ENCODE data around the gene PRSS22.

Gene PRSS22

DNA sequence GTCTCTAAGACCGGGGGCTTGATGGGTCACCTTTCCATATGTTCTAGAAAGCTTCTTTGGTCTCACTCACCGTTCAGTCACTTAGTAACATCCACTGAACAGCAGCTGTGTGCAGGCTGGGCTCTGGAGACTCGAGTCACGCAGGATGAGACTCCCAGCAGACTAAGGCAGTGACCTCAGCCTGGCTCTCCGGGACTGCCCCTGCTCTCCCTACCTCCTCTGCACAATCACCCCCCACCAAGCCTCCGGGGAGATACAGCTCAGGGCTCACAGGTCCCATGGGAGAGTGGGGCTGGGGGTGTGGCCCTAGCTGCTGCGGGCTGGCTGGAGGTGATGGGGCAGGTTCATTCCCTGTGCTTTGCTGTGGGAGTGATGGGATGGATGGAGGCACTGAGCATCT lies 39.1 kb upstream of the PRSS22 start:
- H3K9me3 ChIP-seq (ENCODE audit: insufficient read depth, low read depth, low read length), result no peaks in the 10 kb centered on the region
- no peak overlapping the region for H3K9ac ChIP-seq (ENCODE audit: low read depth, low read length)

DNA sequence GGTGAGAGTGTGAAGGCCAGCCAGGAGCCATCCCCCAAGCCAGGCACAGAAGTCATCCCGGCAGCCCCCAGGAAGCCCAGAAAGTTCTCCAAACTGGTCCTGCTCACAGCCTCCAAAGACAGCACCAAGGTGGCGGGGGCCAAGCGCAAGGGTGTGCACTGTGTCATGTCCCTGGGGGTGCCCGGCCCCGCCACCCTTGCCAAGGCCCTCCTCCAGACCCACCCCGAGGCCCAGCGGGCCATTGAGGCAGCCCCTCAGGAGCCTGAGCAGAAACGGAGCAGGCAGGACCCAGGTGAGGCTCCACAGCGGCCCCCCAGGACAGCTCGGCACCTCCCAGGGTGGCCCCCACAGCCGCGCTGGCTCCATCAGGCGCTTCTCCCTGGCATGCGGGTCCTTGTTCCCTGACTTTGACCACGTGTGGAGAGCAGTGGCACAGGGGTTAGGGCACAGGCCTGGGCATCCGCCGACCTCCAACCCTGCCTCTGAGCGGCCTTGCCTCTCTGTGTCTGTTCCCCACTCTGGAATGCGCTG lies 38.6 kb upstream of the PRSS22 start:
- Histone ChIP-seq H3K9ac (ENCODE audit: low read depth, low read length) (no peak overlapping the region), H3K27ac (ENCODE audit: low read length) (no peak overlapping the region), H3K27me3 (ENCODE audit: insufficient read depth, low read length) (no peaks in the 10 kb centered on the region), H3K9me3 (ENCODE audit: insufficient read depth, low read depth, low read length) (no peaks in the 10 kb centered on the region), H3K4me1 (ENCODE audit: insufficient read depth, low read length) (no peaks in the 10 kb centered on the region), H3K4me3 (ENCODE audit: low read length) (no peak overlapping the region), H3K36me3 (ENCODE audit: insufficient read depth, low read depth, low read length) (no peaks in the 10 kb centered on the region)

More for the DNA sequence above, 39.1 kb upstream of the PRSS22 start:
- Histone ChIP-seq H3K4me3 (ENCODE audit: low read length) (no peak overlapping the region), H3K4me1 (ENCODE audit: insufficient read depth, low read length) (no peaks in the 10 kb centered on the region), H3K27ac (ENCODE audit: low read length) (no peak overlapping the region), H3K27me3 (ENCODE audit: insufficient read depth, low read length) (no peaks in the 10 kb centered on the region), H3K36me3 (ENCODE audit: insufficient read depth, low read depth, low read length) (no peaks in the 10 kb centered on the region)

DNA sequence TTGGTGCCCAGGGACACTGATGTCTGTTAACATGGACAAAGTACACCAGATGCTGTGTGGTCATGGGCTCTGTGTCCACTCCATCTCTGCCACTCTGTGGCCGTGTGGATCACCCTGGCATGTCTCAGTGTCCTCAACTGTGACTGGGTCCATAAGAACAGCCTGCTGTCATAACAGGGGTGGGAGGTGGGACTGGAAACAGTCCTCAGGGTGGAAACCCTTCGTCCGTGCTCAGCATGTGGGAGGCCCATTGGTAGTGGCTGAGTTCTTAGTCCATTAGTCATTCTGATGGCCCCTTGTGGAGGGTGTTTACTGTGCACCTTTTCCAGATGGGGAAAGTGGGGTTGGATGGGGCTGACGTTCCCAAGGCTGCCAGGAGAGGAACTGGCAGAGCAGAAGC lies 37.8 kb upstream of the PRSS22 start:
- Histone ChIP-seq H3K4me3 (ENCODE audit: low read length) (no peak overlapping the region), H3K9ac (ENCODE audit: low read depth, low read length) (no peak overlapping the region), H3K27ac (ENCODE audit: low read length) (no peak overlapping the region), H3K36me3 (ENCODE audit: insufficient read depth, low read depth, low read length) (no peaks in the 10 kb centered on the region), H3K4me1 (ENCODE audit: insufficient read depth, low read length) (no peaks in the 10 kb centered on the region), H3K9me3 (ENCODE audit: insufficient read depth, low read depth, low read length) (no peaks in the 10 kb centered on the region), H3K27me3 (ENCODE audit: insufficient read depth, low read length) (no peaks in the 10 kb centered on the region)

DNA sequence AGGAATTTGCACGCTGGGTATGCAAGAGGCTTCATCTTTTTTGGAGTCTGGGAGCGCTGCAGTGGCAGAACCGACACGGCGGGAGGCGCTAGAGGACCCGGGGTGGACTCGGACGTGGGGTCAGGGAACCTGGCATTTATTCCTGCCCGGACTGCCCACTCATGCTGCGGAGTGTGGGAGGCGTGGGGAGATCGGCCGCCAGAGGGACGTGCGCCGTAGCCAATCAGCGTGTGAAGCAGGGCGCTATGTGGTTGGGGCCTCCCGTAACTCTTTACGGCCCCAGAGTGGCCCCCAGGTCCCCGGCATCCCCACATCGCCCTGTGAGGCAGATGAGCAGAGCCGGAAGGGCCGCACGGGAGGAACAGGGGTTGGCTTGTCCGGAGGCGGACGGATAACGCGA lies 36.3 kb upstream of the PRSS22 start:
- no peak overlapping the region for H3K27ac ChIP-seq (ENCODE audit: low read length)
- H3K9ac ChIP-seq (ENCODE audit: low read depth, low read length), result no peak overlapping the region
- no peaks in the 10 kb centered on the region for H3K4me1 ChIP-seq (ENCODE audit: insufficient read depth, low read length)
- no peaks in the 10 kb centered on the region for H3K36me3 ChIP-seq (ENCODE audit: insufficient read depth, low read depth, low read length)
- no peak overlapping the region for H3K4me3 ChIP-seq (ENCODE audit: low read length)
- no peaks in the 10 kb centered on the region for H3K9me3 ChIP-seq (ENCODE audit: insufficient read depth, low read depth, low read length)
- H3K27me3 ChIP-seq (ENCODE audit: insufficient read depth, low read length), result no peaks in the 10 kb centered on the region

DNA sequence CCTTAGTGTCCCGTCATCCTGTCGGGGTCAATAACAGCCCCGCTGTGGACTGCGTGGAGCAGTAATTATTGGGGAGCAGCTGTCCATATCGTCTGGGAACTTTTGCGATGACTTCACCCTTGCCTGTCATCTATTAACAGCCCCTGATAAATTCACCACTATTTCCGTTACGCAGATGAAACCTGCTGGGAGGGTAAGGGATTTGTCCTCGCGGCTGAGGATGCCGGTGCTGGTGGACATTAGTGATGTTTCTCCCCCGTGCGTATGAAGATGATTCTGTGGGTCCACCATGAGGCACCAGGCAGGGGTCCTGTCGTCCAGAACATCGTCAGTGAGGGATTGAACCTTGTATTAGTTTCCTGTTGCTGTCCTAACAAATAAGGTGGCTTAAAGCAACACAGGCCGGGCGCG lies 26.1 kb upstream of the PRSS22 start:
- no peaks in the 10 kb centered on the region for H3K36me3 ChIP-seq (ENCODE audit: insufficient read depth, low read depth, low read length)
- H3K4me1 ChIP-seq (ENCODE audit: insufficient read depth, low read length), result no peaks in the 10 kb centered on the region; the same call in 1 of the 2 replicates
- H3K9ac ChIP-seq (ENCODE audit: low read depth, low read length), result peak overlapping the region; percentile 76; the same call in 1 of the 2 replicates
- H3K4me3 ChIP-seq (ENCODE audit: low read length), result peak overlapping the region; percentile 89
- no peak overlapping the region for H3K27ac ChIP-seq (ENCODE audit: low read length)
- H3K9me3 ChIP-seq (ENCODE audit: insufficient read depth, low read depth, low read length), result no peaks in the 10 kb centered on the region; the same call in 1 of the 2 replicates
- H3K27me3 ChIP-seq (ENCODE audit: insufficient read depth, low read length), result peaks cover 22% of the 10 kb centered on the region; the same call in 1 of the 2 replicates

DNA sequence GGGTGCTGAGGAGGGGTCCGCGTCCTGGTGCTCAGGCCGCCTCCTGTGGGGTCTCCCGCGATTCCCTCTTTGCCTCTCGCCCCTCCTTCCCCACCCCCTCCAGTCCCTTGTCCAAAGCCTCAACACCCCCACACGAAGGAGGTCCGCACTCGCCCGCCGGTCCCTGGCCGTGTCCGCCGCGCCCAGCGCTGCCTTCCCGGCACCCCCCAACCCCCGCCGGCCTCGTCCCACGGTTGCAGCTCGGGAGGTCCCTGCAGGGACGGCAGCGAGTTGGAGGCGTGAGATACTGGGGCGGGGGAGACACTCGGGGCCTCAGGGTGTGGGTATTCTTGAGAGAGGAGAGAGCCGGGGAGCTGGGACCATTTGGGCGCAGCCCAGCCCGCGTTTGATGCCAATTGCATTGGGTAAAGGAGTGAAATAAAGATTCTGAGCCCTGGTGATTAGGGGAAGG lies 25.5 kb upstream of the PRSS22 start:
- Histone ChIP-seq H3K4me3 (ENCODE audit: low read length) (peak overlapping the region; percentile 89), H3K4me1 (ENCODE audit: insufficient read depth, low read length) (no peaks in the 10 kb centered on the region; the same call in 1 of the 2 replicates), H3K9me3 (ENCODE audit: insufficient read depth, low read depth, low read length) (no peaks in the 10 kb centered on the region; the same call in 1 of the 2 replicates), H3K36me3 (ENCODE audit: insufficient read depth, low read depth, low read length) (no peaks in the 10 kb centered on the region), H3K27ac (ENCODE audit: low read length) (no peak overlapping the region), H3K27me3 (ENCODE audit: insufficient read depth, low read length) (peaks cover 22% of the 10 kb centered on the region; the same call in 1 of the 2 replicates), H3K9ac (ENCODE audit: low read depth, low read length) (peak overlapping the region; percentile 76; the same call in 1 of the 2 replicates)

DNA sequence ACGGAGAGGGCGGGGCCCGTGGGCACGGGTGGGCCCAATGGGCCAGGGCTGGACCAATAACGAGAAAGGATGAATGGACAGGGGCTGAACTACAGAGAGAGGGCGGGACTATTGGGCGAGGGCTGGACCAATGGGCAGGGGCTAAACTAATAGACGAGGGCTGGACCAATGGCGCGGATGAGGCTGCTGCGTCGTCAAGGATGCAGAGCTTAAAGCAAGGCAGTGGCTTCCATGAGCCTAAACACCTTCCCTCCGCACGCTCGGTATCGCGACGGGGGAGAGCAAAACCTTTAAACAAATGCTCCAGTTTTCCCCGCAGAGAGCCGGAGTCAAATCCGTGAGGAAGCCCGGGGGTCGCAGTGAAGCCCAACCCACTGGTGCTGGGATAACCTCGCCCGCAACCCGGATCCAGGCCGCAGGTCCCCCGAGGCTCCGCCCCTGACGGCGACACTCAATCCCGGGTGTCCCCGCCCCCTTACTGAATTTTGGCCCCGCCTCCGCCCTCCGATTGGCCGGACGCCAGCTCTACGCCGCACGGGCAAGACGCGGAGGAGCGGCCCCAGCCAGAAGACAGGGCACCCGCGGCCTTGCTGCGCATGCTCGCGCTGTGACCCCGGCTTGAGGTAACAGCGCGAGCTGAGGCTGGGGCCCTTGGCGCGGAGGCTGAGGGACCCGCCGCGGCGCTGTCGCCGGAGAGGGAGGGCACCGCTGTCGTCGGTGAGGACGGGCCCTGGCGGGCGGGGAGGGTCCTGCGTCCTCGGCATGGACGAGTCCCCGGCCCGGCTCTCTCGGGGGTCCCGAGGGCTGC lies 24.9 kb upstream of the PRSS22 start, which contains the start of gene FLYWCH2:
FLYWCH2 (plus strand) TSS at position 566 of the 808 bp plus-strand sequence. CDS start 13,235 bp downstream, outside the sequence.
- Histone ChIP-seq H3K4me1 (ENCODE audit: insufficient read depth, low read length) (no peaks in the 10 kb centered on the region; the same call in 1 of the 2 replicates), H3K4me3 (ENCODE audit: low read length) (peak within 1 kb of the TSS; percentile 89), H3K9me3 (ENCODE audit: insufficient read depth, low read depth, low read length) (no peaks in the 10 kb centered on the region; the same call in 1 of the 2 replicates), H3K36me3 (ENCODE audit: insufficient read depth, low read depth, low read length) (no peaks in the 10 kb centered on the region), H3K9ac (ENCODE audit: low read depth, low read length) (peak within 1 kb of the TSS; percentile 76; the same call in 1 of the 2 replicates), H3K27ac (ENCODE audit: low read length) (no peak within 1 kb of the TSS), H3K27me3 (ENCODE audit: insufficient read depth, low read length) (peaks cover 22% of the 10 kb centered on the region; the same call in 1 of the 2 replicates)

DNA sequence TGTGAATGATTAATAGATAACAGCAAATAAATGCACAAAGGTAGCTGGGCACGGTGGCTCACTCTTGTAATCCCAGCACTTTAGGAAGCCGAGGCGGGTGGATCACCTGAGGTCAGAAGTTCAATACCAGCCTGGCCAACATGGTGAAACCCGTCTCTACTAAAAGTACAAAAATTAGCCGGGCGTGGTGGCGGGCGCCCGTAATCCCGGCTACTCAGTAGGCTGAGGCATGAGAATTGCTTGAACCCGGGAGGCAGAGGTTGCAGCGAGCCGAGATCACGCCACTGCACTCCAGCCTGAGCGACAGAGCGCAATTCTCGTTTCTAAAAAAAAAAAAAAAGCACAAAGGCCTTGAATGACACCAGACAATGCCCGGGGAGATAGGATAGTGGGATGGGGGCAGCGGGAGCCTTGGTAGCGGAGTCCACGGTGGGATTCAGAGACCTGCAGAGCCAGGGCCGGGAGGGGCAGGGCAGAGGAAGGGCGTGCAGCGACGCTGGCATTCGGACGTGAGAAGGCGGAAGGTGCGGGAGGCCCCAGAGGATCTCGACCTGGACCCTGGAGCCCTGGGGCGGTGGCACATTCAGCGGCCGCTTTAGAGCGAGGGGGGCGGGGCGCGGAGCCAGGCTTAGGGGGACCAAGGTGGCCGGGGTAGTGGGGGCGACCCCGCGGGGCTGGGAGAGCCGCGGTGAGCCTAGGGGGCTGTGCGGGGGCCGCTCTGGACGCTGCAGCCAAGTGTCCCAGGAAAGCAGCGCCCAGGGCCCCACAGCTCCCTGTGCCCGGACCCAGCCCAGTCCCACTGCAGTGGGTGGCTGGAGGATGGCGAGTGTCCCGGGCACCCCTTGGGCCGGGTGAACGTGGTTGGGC lies 24.0 kb upstream of the PRSS22 start:
- H3K9me3 ChIP-seq (ENCODE audit: insufficient read depth, low read depth, low read length), result no peaks in the 10 kb centered on the region; the same call in 1 of the 2 replicates
- H3K27me3 ChIP-seq (ENCODE audit: insufficient read depth, low read length), result peaks cover 22% of the 10 kb centered on the region; the same call in 1 of the 2 replicates
- H3K4me3 ChIP-seq (ENCODE audit: low read length), result peak overlapping the region; percentile 89
- H3K36me3 ChIP-seq (ENCODE audit: insufficient read depth, low read depth, low read length), result no peaks in the 10 kb centered on the region
- no peak overlapping the region for H3K9ac ChIP-seq (ENCODE audit: low read depth, low read length)
- H3K4me1 ChIP-seq (ENCODE audit: insufficient read depth, low read length), result no peaks in the 10 kb centered on the region; the same call in 1 of the 2 replicates
- no peak overlapping the region for H3K27ac ChIP-seq (ENCODE audit: low read length)

DNA sequence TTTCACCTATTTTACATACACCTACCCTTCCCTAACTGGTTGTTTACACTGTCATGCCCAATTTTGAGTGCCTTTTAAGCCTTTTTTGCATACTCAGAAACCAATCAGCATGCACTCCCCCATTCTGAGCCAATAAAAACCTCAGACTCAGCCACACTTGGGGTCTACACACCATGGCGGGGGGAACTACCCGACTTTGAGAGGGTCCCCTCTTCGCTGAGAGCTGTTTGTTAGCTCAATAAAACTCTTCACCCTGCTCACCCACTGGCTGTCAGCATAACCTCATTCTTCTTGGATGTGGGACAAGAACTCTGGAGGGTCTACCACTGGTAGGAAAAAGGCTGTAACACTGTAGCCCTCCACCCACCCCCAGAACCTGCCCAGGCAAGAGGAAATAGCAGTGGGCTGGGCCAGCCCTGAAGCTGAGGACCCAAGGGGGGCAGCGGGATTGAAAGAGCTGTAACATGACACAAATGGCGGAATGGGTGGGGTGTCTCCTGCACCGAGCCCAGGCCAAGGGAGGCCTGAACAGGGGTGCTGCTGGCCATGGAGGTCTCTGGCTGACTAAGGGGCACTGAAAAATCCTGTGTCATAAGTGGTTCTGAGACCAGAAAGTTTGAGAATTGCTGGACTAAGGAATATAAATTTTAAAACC lies 22.0 kb upstream of the PRSS22 start:
- no peaks in the 10 kb centered on the region for H3K36me3 ChIP-seq (ENCODE audit: insufficient read depth, low read depth, low read length)

DNA sequence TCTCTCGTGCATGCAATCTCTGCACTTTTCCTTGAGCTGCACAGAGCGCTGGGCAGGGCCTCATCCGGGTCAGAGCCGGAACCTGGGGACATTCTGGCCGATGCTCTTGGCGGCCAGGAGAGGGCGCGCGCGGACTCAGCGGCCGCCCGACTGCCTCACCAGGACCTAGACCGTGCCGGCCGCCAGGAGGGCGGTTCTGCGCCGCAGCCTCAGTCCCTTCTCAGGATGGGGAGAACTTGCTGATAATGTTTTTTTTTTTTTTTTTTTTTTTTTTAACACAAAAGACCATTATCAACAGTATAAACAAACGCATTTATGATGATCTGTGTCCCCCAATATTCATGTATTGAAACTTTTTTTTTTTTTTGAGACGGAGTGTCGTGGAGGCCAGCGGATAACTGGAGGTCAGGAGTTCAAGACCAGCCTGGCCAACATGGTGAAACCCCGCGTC lies 17.0 kb upstream of the PRSS22 start:
- no peaks in the 10 kb centered on the region; the same call in 1 of the 2 replicates for H3K4me1 ChIP-seq (ENCODE audit: insufficient read depth, low read length)
- no peaks in the 10 kb centered on the region for H3K36me3 ChIP-seq (ENCODE audit: insufficient read depth, low read depth, low read length)
- no peak overlapping the region for H3K4me3 ChIP-seq (ENCODE audit: low read length)
- H3K27me3 ChIP-seq (ENCODE audit: insufficient read depth, low read length), result peaks cover 31% of the 10 kb centered on the region
- H3K9me3 ChIP-seq (ENCODE audit: insufficient read depth, low read depth, low read length), result no peaks in the 10 kb centered on the region; the same call in 1 of the 2 replicates
- no peak overlapping the region for H3K9ac ChIP-seq (ENCODE audit: low read depth, low read length)
- H3K27ac ChIP-seq (ENCODE audit: low read length), result no peak overlapping the region

More for the DNA sequence above, 22.0 kb upstream of the PRSS22 start:
- no peak overlapping the region for H3K4me3 ChIP-seq (ENCODE audit: low read length)
- no peak overlapping the region for H3K27ac ChIP-seq (ENCODE audit: low read length)
- peaks cover 22% of the 10 kb centered on the region; the same call in 1 of the 2 replicates for H3K27me3 ChIP-seq (ENCODE audit: insufficient read depth, low read length)
- no peaks in the 10 kb centered on the region; the same call in 1 of the 2 replicates for H3K4me1 ChIP-seq (ENCODE audit: insufficient read depth, low read length)
- H3K9me3 ChIP-seq (ENCODE audit: insufficient read depth, low read depth, low read length), result no peaks in the 10 kb centered on the region; the same call in 1 of the 2 replicates
- H3K9ac ChIP-seq (ENCODE audit: low read depth, low read length), result no peak overlapping the region
